ENCODE results near the gene LAMB1.
"Not testable (repeated sequence)": the region's sequence is repeated elsewhere in the genome, so short reads cannot be mapped to it uniquely, and the experiment has no call there.

Gene LAMB1

DNA sequence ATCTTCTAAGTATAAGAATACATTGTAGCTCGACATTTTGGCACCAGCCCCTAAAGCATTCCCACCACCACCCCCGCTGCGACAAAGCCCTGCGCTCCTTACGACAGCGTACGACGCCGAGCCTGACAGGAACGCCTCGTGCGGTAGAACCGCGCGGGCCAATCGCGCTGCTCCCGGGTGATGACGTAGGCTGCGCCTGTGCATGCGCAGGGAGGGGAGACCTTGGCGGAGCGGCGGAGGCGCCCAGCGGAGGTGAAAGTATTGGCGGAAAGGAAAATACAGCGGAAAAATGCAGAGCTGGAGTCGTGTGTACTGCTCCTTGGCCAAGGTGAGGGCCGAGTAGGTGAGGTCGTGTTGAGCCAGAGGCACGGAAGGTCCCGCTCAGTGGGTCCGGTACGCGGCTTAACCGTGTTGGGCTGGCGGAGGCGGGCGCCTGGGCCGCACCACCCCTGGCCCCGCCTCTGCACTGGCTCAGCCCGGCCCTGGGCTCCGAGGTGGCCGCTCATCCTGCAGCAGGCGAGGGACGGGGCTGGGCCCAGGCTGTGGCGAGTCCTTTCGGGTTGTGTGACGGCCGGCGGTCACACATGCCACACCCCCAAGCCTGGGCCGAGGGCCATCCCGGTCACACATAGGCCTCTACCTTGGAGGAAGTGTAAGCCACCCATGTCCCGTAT is 111.9 kb downstream of the LAMB1 start, which contains the start of gene DLD:
Gene DLD (plus strand): TSS at position 222 of the 674 bp plus-strand sequence. CDS start 68 bp downstream, at position 290.
- Histone ChIP-seq H3K27me3 (ENCODE audit: insufficient read depth, poor library complexity, severe bottlenecking) (no peaks in the 10 kb centered on the region), H3K4me3 (replicated peaks; ENCODE audit: insufficient read depth, low read length) (peak within 1 kb of the TSS; percentile 85), H3K27ac (replicated peaks) (peak within 1 kb of the TSS; percentile 85)
- peak; percentile 76 to 95 for DNase-seq (ENCODE audit: low read depth in 1 of 2, low spot score in 1 of 2)
- peak; percentile 78 for TF ChIP-seq POLR2AphosphoS5 (IDR thresholded peaks at IDR 0.05; ENCODE audit: low read depth)
- TF ChIP-seq, protein P1, sequence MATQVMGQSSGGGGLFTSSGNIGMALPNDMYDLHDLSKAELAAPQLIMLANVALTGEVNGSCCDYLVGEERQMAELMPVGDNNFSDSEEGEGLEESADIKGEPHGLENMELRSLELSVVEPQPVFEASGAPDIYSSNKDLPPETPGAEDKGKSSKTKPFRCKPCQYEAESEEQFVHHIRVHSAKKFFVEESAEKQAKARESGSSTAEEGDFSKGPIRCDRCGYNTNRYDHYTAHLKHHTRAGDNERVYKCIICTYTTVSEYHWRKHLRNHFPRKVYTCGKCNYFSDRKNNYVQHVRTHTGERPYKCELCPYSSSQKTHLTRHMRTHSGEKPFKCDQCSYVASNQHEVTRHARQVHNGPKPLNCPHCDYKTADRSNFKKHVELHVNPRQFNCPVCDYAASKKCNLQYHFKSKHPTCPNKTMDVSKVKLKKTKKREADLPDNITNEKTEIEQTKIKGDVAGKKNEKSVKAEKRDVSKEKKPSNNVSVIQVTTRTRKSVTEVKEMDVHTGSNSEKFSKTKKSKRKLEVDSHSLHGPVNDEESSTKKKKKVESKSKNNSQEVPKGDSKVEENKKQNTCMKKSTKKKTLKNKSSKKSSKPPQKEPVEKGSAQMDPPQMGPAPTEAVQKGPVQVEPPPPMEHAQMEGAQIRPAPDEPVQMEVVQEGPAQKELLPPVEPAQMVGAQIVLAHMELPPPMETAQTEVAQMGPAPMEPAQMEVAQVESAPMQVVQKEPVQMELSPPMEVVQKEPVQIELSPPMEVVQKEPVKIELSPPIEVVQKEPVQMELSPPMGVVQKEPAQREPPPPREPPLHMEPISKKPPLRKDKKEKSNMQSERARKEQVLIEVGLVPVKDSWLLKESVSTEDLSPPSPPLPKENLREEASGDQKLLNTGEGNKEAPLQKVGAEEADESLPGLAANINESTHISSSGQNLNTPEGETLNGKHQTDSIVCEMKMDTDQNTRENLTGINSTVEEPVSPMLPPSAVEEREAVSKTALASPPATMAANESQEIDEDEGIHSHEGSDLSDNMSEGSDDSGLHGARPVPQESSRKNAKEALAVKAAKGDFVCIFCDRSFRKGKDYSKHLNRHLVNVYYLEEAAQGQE (IDR thresholded peaks at IDR 0.05; ENCODE audit: insufficient replicate concordance, low read depth) = no peak

GRCh38 chr7:107890493-107890961 is 112.4 kb downstream of the LAMB1 start:
- no peaks in the 10 kb centered on the region for H3K27me3 ChIP-seq (ENCODE audit: insufficient read depth, poor library complexity, severe bottlenecking)
- peak overlapping the region; percentile 85 for H3K27ac ChIP-seq (replicated peaks)
- H3K4me3 ChIP-seq (replicated peaks; ENCODE audit: insufficient read depth, low read length) = peak overlapping the region; percentile 85
- peak in 1 of 2 experiments; percentile 5 for DNase-seq (ENCODE audit: low read depth in 1 of 2, low spot score in 1 of 2)
- TF ChIP-seq SPI1 (IDR thresholded peaks at IDR 0.05; ENCODE audit: borderline replicate concordance, low read depth) = no peak
- TF ChIP-seq CTCF (IDR thresholded peaks at IDR 0.05; ENCODE audit: insufficient read depth, low read length) = no peak
- no peak for TF ChIP-seq GABPA (IDR thresholded peaks at IDR 0.05; ENCODE audit: low read depth)
- TF ChIP-seq POLR2AphosphoS5 (IDR thresholded peaks at IDR 0.05; ENCODE audit: low read depth) = no peak
- TF ChIP-seq, protein P1 (IDR thresholded peaks at IDR 0.05; ENCODE audit: insufficient replicate concordance, low read depth) = no peak

DNA sequence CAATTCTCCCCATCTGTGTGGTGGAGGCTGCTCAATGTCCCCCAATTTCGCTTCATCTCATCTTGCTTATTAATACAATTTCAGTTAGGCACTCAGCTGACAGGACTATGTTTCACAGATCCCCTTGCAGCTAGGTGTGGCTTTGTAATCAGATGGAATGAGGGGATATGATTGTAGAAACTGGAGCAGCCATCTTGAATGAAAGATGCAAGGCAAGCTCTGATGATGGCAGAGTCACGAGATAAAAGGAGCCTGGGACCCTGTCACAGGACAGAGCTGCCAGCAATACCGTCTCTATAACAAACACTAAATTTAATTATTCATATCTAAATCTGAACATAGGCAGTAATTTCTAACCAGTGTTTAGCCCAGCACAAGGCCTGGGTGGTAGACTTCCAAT is 113.0 kb downstream of the LAMB1 start:
- DNase-seq (ENCODE audit: low read depth in 1 of 2, low spot score in 1 of 2) = no peak
- Histone ChIP-seq H3K4me3 (replicated peaks; ENCODE audit: insufficient read depth, low read length) (no peak overlapping the region), H3K27me3 (ENCODE audit: insufficient read depth, poor library complexity, severe bottlenecking) (no peaks in the 10 kb centered on the region), H3K27ac (replicated peaks) (no peak overlapping the region)
- TF ChIP-seq POLR2AphosphoS5 (IDR thresholded peaks at IDR 0.05; ENCODE audit: low read depth) = no peak
- no peak for TF ChIP-seq SPI1 (IDR thresholded peaks at IDR 0.05; ENCODE audit: borderline replicate concordance, low read depth)
- TF ChIP-seq, protein P1 (IDR thresholded peaks at IDR 0.05; ENCODE audit: insufficient replicate concordance, low read depth) = no peak
- TF ChIP-seq GABPA (IDR thresholded peaks at IDR 0.05; ENCODE audit: low read depth) = no peak
- TF ChIP-seq CTCF (IDR thresholded peaks at IDR 0.05; ENCODE audit: insufficient read depth, low read length) = no peak

DNA sequence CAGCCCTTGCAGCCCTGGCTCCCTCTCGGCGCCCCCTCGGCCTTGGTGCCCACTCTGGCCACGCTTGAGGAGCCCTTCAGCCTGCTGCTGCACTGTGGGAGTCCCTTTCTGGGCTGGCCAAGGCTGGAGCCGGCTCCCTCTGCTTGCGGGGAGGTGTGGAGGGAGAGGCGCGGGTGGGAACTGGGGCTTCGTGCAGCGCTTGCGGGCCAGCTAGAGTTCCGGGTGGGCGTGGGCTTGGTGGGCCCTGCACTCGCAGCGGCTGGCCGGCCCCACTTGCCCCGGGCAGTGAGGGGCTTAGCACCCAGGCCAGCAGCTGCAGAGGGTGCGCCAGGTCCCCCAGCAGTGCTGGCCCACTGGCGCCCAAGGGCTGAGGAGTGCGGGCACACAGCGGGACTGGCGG is 115.1 kb downstream of the LAMB1 start:
- not testable (repeated sequence) for H3K4me3 ChIP-seq (replicated peaks; ENCODE audit: insufficient read depth, low read length); H3K27ac ChIP-seq (replicated peaks); H3K27me3 ChIP-seq (ENCODE audit: insufficient read depth, poor library complexity, severe bottlenecking); DNase-seq (ENCODE audit: low read depth in 1 of 2, low spot score in 1 of 2)

All from HL-60 (cell line).